GM15510 (cell line): ENCODE data around the gene ZG16B.

Experiments used
- POLR2A ChIP-seq: IDR thresholded peaks from 3 replicates; pipeline ENCODE4 v1.6.1; 2011; ENCODE audit warnings: borderline replicate concordance; ENCODE audit not compliant: insufficient read length; ENCODE audit errors: extremely low read depth

The ZG16B gene

DNA sequence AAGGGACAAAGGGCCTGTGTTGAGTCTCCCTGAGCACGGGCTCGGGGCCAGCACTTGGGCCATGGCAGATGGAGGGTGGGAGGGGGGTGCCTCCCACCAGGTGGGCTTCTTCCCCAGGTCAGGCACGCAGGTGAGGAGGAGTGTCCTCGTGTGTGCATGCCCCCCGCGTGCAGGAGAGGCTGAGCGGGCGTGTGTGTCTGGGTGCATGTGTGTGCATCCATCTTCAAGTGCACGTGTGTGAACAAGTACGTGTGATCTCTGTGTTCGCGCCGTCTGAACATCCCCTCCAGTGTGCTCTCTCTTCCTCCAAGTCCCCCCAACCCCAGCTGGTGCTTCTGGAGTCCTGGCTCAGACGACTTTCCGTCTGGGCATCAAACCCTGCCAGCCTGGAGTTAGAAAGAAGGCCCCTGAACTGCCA is 2.7 kb upstream of the ZG16B start:
- no peak for TF ChIP-seq POLR2A

DNA sequence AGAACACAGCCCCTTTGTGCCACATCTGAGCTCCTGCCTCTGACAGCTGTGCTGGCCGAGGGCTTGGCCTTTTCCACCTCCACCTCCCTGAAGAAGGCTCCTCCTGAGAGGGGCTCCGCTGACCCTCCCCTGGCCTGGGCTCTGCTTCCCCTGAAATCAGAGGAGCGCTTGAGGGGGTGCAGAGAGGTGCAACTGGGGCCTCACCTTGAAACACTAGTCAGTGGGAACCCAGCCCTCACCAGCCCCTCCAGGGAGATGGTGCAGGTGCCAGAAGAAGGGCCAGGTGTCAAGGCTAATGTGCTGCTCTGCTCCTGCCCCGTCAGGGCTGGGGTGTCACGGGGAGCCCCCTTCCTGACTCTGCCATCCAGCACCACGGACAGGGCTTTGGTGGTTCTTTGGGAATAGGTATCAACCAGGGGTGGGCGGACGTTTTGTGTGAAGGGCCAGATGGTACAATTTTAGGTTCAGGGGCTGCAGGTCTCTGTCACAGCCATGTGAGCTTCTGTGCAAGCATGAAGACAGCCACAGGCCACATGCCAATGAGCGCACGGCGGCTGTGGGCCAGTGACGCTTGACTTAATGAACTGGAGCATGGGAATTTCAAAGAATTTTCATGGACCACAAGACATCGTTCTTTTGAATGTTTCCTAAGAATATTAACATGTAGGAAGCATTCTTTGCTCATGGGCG is 2.1 kb upstream of the ZG16B start:
- TF ChIP-seq POLR2A: no peak

DNA sequence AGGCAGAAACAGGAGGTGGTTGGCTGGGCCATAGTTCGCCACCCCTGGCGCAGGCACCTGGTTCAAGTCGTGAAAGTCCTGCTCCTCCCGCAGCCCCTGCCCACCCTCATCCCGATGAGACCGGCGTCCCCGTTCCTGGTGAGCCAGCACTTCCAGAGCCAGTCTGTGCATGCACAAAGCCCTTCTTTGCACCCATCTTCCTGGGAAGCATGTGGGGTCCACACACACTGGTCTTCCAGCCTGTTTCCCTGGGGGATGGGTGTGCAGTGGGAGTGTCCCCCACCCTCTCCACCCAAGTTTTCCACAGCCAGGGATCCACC is 1.6 kb upstream of the ZG16B start:
- no peak for TF ChIP-seq POLR2A

DNA sequence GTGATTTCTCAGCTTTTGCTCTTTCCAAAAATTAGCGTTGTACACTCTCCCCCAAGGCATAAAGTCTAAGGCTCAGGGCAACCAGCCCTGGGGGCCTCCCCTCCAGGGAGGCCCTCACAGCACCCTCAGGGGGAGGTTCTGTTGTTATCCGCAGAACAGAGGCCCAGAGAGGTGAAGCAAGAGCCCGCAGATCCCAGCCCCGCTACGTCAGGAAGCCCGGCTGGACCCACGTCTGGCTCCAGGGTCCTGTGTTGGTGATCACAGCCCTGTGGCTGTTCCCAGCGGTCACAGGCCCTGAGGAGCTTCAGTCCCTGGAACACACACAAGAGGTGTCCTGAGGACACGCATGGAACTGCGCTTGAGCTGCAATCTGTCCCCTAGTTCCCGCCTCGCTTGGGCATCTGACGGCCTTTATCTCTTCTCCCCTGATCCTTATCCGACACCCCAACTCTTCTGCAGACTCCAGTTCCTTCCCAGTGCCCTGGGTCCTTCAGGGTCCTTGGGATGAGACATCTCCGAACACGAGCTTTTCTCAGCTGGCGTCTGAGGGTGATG is 1.1 kb upstream of the ZG16B start:
- no peak for TF ChIP-seq POLR2A

DNA sequence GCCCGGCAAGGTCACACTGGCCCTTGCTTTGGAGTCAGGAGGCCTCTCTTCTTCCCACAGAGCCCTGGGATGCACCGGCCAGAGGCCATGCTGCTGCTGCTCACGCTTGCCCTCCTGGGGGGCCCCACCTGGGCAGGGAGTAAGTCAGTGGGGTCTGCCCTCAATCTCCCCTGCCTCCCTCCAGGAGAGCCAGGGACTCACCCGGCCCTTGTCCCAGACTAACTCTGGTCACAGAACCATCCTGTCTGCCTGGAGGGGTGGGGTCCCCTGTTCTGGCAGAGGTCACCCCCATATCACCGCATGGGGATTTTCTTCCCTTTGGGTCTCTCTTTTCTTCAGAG is 222 bp downstream of the ZG16B start:
- TF ChIP-seq POLR2A: no peak

DNA sequence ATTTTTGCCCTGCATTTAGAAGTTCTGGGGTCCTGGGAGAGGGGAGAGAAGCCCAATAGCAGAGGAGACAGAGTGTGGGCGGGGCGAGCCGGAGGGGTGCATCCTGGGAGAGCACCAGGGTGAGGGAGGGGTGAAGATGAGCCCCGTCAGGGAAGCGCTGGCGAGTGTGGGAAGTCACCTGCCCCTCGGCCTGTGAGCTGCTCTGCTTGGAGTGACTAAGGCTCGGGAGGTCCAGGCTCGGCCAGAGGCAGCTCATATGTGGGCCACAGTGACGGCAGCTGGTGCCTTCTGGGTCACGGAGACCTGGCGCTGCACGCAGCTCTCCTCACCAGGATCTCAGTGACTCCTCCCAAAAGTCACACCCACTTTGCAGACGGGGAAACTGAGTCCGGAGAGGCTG is 1.1 kb downstream of the ZG16B start:
- no peak for TF ChIP-seq POLR2A

DNA sequence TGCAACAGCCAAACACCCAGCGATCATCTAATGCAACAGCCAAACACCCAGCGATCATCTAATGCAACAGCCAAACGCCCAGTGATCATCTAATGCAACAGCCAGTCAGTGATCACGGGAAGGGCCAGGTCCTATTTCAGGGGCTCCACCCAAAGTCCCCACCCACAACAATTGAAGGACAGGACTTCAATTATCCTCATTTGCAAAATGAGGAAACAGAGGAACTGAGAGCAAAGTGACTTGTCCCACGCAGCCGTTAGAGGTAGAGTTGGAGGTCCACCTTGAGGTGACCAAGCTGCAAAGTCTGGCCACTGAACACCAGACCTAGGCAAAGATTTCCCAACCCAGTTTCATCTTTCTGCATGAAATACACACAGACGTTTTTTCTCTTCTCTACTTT is 3.7 kb downstream of the ZG16B start:
- no peak for TF ChIP-seq POLR2A

DNA sequence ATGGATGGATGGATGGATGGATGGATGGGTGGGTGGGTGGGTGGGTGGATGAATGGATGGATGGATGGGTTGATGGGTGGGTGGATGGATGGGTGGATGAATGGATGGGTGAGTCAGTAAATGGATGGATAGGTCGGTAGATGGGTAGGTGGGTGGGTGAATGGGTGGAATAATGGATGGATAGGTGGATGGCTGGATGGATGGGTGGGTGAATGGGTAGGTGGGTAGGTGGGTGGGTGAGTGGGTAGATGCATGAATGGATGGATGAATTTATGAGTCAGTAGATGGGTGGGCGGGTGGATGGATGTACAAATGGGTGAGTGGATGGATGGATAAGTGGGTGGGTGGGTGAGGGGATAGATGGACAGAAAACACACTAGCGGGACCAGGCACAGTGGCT is 4.9 kb downstream of the ZG16B start:
- TF ChIP-seq POLR2A: no peak

DNA sequence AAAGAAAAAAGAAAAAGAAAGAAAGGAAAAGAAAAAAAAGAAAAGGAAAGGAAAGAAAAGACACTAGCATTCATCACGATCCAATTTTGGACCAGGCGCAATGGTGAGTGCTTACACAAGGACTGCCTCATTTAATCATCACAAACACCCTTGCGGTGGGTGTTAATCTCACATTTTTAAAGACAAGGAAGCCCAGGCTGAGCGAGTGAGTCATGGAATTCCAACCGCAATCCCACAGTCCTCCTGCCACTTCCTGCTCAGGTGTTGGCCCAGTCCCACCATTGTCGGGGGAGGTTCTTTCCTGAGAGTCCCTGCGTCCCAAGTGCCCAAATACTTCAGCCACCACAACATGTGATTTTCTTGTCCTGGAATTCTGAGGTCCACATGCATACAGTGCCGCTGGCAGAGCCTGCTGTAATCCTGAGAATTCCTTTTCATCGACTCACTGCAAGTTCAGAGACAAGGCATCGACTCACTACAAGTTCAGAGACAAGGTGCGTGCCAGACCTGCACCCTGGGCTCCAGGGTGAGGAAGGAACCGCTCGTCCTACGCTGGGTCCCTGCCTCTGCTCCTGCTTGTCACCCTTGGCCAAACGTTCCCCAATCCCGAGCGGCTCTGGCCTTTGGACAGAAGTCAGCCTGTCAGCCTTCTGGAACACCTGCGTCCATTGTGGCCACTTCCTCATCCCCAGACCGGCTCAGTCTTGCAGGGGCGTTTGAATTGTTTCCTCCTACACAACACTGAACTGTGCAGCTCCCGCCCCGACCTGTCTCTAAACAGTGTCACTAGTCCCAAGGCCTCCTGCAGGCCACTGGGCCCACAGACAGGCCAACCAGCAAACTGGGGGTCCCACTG is 5.8 kb downstream of the ZG16B start:
- no peak for TF ChIP-seq POLR2A

DNA sequence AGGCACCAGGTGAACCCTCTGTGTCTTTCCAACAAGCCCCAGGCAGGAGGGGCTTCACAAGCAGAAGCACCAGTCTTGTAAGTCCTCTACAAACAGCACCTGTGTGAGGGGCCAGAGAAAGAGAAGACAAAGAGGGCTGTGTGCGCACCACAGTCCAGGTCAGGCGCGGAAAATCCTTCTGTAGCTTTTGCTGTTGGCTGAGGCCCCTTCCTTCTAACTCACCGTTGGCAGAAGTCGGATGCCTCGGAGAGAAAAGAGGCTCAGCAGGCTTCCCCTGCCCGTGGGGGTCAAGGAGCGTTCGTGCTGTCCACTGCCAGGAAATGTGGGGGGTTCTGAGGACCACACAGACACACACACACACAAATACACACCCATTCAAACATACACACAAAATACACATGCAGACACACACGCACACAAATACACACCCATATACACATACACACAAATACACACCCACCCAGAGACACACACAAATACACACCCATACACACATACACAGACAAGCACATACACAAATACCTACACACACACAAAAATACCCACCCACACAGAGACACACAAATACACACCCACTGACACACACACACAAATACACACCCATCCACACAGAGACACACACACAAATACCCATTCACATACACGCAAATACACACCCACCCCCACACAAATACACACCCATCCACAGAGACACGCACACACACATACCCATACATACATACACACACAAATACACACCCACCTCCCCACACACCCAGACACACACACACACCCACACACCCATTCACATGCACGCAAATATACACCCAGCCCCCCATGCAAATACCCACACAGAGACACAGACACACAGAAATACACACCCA is 6.8 kb downstream of the ZG16B start:
- TF ChIP-seq POLR2A: no peak

DNA sequence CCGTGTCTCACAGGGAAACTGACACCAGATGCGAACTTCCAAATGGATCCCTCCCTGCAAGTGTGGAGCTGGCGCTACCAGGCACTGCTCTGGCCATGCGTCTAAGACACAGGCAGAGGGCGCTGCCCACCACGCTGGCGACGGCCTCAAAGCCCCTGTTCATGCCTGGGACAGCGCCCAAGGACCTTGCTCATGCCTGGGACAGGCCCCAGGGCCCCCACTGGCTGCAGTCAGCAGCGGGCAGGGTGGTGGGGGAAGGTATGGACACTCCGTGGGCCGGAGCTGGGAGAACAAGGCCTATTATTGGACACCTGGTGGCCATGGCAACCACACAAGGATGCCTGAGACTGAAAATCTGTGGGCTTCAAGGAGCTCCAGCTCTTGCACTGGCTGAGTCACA is 8.8 kb downstream of the ZG16B start:
- no peak for TF ChIP-seq POLR2A

DNA sequence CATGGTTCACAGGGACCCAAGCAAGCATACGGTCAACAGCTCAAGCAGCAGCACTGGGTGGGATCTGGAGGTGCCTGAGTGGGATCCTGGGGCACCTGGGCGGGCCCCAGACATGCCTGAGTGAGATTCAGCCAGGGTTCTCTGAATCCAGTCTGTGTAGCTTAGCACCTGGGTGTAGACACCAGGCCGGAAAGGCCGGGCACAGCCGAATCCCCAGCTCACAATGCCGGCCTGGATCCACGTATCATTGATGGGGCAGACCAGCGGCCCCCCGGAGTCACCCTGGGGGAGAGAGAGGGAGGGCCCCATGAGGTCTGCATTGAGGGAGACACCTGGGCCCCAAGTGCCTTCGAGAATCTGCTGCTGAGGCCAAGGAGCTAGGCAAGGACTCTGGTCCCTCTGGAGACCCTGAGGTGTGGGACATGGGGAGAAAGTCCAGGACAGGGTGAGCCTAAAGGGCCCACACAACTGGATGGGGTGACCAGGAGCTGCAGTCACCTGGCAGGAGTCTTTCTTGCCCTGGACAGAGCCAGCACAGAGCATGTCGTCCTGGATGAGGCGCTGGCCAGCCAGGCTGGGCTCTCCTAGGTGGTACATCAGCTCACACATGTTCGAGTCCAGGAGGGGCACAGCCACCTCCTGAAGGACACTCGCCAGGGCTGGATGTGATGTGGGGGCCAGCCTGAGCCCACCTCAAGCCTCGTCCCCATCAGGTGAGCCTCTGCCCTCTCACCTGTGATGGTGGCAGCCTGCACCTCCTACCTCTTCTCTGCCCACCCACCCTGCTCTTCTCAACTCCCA is 9.7 kb downstream of the ZG16B start:
- no peak for TF ChIP-seq POLR2A

DNA sequence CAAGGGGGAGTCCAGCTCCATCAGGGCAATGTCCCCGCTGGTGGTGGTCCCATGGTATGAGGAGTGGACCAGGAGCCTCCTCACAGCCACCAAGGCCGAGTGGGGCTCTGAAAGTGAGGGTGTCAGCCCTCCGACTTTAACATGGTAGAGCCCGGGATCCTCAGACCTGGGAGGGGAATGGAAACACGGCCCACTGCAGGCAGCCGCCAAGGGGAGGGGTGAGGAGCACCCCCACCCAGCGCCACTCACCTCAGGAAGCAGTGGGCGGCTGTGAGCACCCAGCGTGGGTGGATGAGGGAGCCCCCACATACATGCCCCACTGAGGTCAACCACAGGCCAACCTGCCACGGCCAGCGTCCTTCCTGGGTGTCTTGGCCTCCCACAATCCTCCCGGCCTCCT is 10.8 kb downstream of the ZG16B start:
- TF ChIP-seq POLR2A: no peak

DNA sequence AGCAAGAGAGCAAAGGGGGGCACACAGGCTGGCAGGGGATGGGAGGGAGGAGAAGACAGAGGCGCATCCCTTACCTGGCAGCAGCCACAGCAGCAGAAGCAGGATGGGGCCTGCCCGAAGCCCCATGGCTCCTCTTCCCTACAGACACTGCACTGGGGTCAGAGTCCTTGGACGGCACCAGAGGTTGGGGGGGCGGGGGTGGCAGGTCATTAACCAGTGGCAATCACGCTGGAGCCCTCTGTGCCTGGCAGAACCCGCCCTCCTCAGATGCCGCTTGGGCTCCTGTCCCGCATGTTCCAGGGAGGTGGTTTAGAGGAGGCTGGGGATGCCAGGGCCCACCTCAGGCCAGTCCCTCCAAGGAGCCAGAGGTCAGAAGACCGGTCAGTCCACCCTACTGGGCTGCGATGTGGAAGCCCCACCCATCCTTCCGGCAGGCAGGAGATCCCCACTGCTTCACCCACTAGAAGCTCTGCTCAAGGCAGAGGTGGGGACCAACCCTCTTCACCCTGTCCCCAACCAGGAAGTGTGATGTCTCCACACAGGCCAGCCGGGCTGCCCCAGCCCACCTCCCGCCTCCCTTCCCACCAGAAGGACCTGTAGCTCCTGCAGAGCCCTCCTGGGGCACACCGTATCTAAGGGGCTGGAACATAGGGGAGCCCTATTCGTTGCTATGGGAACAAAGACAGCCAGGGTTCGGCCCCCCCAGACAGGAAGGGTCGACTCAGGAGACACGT is 11.7 kb downstream of the ZG16B start:
- TF ChIP-seq POLR2A: no peak

DNA sequence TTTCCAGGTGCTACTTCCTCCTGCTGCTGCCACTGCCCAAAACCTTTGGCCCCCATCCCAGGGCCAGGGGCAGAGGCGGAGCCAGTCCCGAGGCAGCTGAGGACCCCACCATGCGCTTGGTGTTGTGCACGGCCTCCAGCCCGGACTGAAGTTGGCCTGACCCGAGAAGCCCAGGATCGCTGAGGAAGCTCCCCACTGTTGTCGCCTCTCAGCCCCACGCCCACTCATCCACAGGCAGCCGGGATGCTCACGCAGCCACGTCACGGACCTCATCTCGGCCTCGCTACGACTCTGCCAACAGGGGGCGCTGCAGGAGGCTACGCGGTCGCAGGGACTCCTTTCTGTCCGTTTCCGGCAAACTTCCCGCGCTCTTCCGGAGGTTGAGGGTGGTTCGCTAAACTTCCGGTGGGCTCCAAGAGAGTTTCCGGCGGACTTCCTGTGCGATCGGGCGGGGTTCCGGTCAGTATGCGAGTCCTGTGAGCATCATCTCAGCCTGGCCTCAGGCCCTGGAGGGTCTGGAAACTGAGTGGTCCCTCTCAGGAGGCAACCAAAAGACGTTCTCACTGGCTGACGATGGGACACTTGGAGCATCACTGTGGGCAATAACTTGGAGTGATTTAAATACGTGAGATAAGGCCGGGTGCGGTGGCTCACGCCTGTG is 12.4 kb downstream of the ZG16B start:
- no peak for TF ChIP-seq POLR2A
